Astrocyte (in vitro differentiated cells and primary cell): ENCODE data around the gene MEGF11. TPM values are rescaled to one million over a fixed set of nuclear protein-coding genes. Genes with fewer than 3 reads are reported as not detected.

ENCODE experiments used
- DNase-seq: peaks from one replicate; pipeline ENCODE4 v3.0.0-alpha.2; 2010; ENCODE audit warnings: low read depth
- FAIRE-seq: peaks from 2 replicates; lab custom pipeline; 2011; peaks lifted over from hg19 to GRCh38; lab: Jason Lieb, UNC
- H2AFZ ChIP-seq: 2 replicates; pipeline ENCODE4 v1.6.0; 2012; ENCODE audit warnings: low read depth, low read length, inconsistent platforms
- H3K27ac ChIP-seq: 2 replicates; pipeline ENCODE4 v1.5.1; 2011; ENCODE audit warnings: low read depth, low read length, inconsistent platforms
- H3K27me3 ChIP-seq: 2 replicates; pipeline ENCODE4 v1.6.0; 2011; ENCODE audit warnings: low read length, inconsistent platforms; ENCODE audit not compliant: insufficient read depth
- H3K36me3 ChIP-seq: 2 replicates; pipeline ENCODE4 v1.5.1; 2011; ENCODE audit warnings: low read length, inconsistent platforms; ENCODE audit not compliant: insufficient read depth
- H3K4me1 ChIP-seq: 2 replicates; pipeline ENCODE4 v1.5.1; 2011; ENCODE audit warnings: low read length, inconsistent platforms; ENCODE audit not compliant: insufficient read depth
- H3K4me2 ChIP-seq: 2 replicates; pipeline ENCODE4 v1.6.0; 2012; ENCODE audit warnings: low read length, inconsistent platforms
- H3K4me3 ChIP-seq: 2 replicates; pipeline ENCODE4 v1.5.1; 2011; ENCODE audit warnings: low read depth, mild to moderate bottlenecking, low read length, inconsistent platforms; ENCODE audit not compliant: insufficient read depth
- H3K79me2 ChIP-seq: 2 replicates; pipeline ENCODE4 v1.6.0; 2012; ENCODE audit warnings: mild to moderate bottlenecking, low read length, inconsistent platforms; ENCODE audit not compliant: insufficient read depth
- H3K9ac ChIP-seq: 2 replicates; pipeline ENCODE4 v1.6.0; 2012; ENCODE audit warnings: mild to moderate bottlenecking, low read length, inconsistent platforms
- H3K9me3 ChIP-seq: 2 replicates; pipeline ENCODE4 v1.5.1; 2012; ENCODE audit warnings: low read depth, mild to moderate bottlenecking, low read length, inconsistent platforms; ENCODE audit not compliant: insufficient read depth
- H4K20me1 ChIP-seq: 2 replicates; pipeline ENCODE4 v1.6.0; 2012; ENCODE audit warnings: low read length, inconsistent platforms; ENCODE audit not compliant: insufficient read depth
- H3K27ac Mint-ChIP-seq: one replicate; pipeline ENCODE4 v1.8.0; 2021; ENCODE audit warnings: mild to moderate bottlenecking, mixed read lengths; ENCODE audit not compliant: unreplicated experiment
- H3K27me3 Mint-ChIP-seq: one replicate; pipeline ENCODE4 v1.8.0; 2021; ENCODE audit warnings: low read depth, mixed read lengths; ENCODE audit not compliant: unreplicated experiment
- H3K36me3 Mint-ChIP-seq: one replicate; pipeline ENCODE4 v1.8.0; 2021; ENCODE audit warnings: low read depth, mixed read lengths; ENCODE audit not compliant: unreplicated experiment
- H3K4me1 Mint-ChIP-seq: one replicate; pipeline ENCODE4 v1.8.0; 2021; ENCODE audit warnings: low read depth, mixed read lengths; ENCODE audit not compliant: unreplicated experiment
- H3K4me3 Mint-ChIP-seq: one replicate; pipeline ENCODE4 v1.8.0; 2021; ENCODE audit warnings: mild to moderate bottlenecking, moderate library complexity, mixed read lengths; ENCODE audit not compliant: unreplicated experiment
- H3K9me3 Mint-ChIP-seq: one replicate; pipeline ENCODE4 v1.8.0; 2021; ENCODE audit warnings: mild to moderate bottlenecking, mixed read lengths; ENCODE audit not compliant: unreplicated experiment
- CTCF ChIP-seq: IDR thresholded peaks from 2 replicates; pipeline ENCODE4 v1.5.1; 2011; ENCODE audit warnings: low read depth, mild to moderate bottlenecking, inconsistent platforms, low read length, moderate library complexity; ENCODE audit not compliant: insufficient read depth
- EZH2 ChIP-seq: IDR thresholded peaks from 2 replicates; pipeline ENCODE4 v1.6.1; 2012; ENCODE audit warnings: mild to moderate bottlenecking, low read length, inconsistent platforms; ENCODE audit not compliant: insufficient read depth
- total RNA-seq: library from RNA; stranded (reverse); gene quantifications from 2 replicates; pipeline ENCODE4 v1.2.1, GENCODE V29; 2021

MEGF11 gene
- total RNA-seq, 1 donor from 2014 or later, result 0.16 TPM

DNA sequence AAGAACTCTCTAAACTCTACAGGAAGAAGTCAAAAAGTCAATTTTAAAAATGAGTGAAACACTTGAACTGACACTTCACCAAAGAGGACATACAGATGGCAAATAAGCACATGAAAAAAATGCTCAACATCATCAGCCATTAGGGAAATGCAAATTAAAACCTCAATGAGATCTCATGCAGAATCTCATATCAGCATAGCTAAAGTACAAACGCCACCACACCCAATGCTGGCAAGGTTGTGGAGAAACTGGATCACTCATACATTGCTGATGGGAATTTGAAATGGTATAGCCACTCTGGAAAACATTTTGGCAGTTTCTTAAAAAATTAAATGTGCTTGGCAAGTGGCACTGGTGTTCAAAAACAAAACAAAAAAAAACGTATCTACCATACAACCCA is 34.2 kb downstream of the MEGF11 start:
- H3K9me3 ChIP-seq, result no peaks in the 10 kb centered on the region
- no peak for TF ChIP-seq CTCF
- no peak for TF ChIP-seq EZH2
- H3K27me3 Mint-ChIP-seq, result peaks cover 37% of the 10 kb centered on the region
- no peaks in the 10 kb centered on the region for H4K20me1 ChIP-seq
- no peaks in the 10 kb centered on the region for H3K4me1 Mint-ChIP-seq
- DNase-seq (no peak), FAIRE-seq (no peak)
- no peak overlapping the region for H3K27ac Mint-ChIP-seq
- no peaks in the 10 kb centered on the region for H3K79me2 ChIP-seq
- peaks cover 10% of the 10 kb centered on the region for H3K27me3 ChIP-seq
- no peak overlapping the region for H3K4me3 Mint-ChIP-seq
- H3K9me3 Mint-ChIP-seq, result no peaks in the 10 kb centered on the region
- H3K4me2 ChIP-seq, result no peak overlapping the region
- H3K4me3 ChIP-seq, result no peak overlapping the region
- H3K36me3 Mint-ChIP-seq, result no peaks in the 10 kb centered on the region
- no peak overlapping the region for H3K27ac ChIP-seq
- H3K4me1 ChIP-seq, result no peaks in the 10 kb centered on the region
- no peaks in the 10 kb centered on the region for H3K36me3 ChIP-seq
- H2AFZ ChIP-seq, result no peak overlapping the region
- no peak overlapping the region for H3K9ac ChIP-seq

DNA sequence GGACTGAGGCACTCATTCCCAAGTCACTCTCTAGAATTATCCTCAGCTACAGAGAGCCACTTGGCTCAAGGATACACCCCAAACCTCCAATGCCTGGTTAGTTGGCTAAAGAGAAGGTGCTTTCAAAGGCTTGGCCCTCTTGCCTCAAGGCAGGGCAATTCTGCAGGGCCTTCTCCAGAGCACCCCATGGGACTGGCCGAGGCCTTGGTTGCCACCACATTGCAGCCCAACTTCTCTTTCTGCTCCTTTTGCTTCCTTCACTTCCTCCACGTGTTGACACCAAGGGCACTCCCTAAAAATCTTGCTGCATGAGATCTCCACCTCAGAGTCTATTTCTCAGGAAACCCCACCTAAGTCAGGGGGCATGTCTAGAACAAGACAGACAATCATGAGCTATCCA is 36.7 kb downstream of the MEGF11 start:
- Mint-ChIP-seq H3K27ac (no peak overlapping the region), H3K4me3 (no peak overlapping the region), H3K36me3 (no peaks in the 10 kb centered on the region), H3K9me3 (no peaks in the 10 kb centered on the region), H3K27me3 (peaks cover 38% of the 10 kb centered on the region), H3K4me1 (no peaks in the 10 kb centered on the region)
- no peak for TF ChIP-seq CTCF
- peaks cover 11% of the 10 kb centered on the region for H3K27me3 ChIP-seq
- H3K27ac ChIP-seq, result no peak overlapping the region
- no peak for FAIRE-seq
- no peak overlapping the region for H3K9ac ChIP-seq
- no peak for DNase-seq
- no peaks in the 10 kb centered on the region for H3K36me3 ChIP-seq
- H3K79me2 ChIP-seq, result no peaks in the 10 kb centered on the region
- no peak overlapping the region for H2AFZ ChIP-seq
- no peak overlapping the region for H3K4me3 ChIP-seq
- no peak overlapping the region for H3K4me2 ChIP-seq
- H4K20me1 ChIP-seq, result no peaks in the 10 kb centered on the region
- no peaks in the 10 kb centered on the region for H3K9me3 ChIP-seq
- no peaks in the 10 kb centered on the region for H3K4me1 ChIP-seq

- H4K20me1 ChIP-seq, result no peaks in the 10 kb centered on the region
- no peak overlapping the region for H3K27ac ChIP-seq
- no peaks in the 10 kb centered on the region for H3K9me3 Mint-ChIP-seq
- no peak for DNase-seq
- no peak overlapping the region for H3K9ac ChIP-seq
- H3K27me3 Mint-ChIP-seq, result peaks cover 36% of the 10 kb centered on the region
- no peak overlapping the region for H3K27ac Mint-ChIP-seq
- no peaks in the 10 kb centered on the region for H3K36me3 ChIP-seq
- H3K4me3 ChIP-seq, result no peak overlapping the region
- H3K36me3 Mint-ChIP-seq, result no peaks in the 10 kb centered on the region
- no peak for FAIRE-seq
- TF ChIP-seq CTCF (no peak), EZH2 (no peak)
- H2AFZ ChIP-seq, result no peak overlapping the region
- peaks cover 11% of the 10 kb centered on the region for H3K27me3 ChIP-seq
- no peaks in the 10 kb centered on the region for H3K79me2 ChIP-seq
- no peak overlapping the region for H3K4me3 Mint-ChIP-seq
- no peaks in the 10 kb centered on the region for H3K4me1 Mint-ChIP-seq
- no peaks in the 10 kb centered on the region for H3K4me1 ChIP-seq
- H3K9me3 ChIP-seq, result no peaks in the 10 kb centered on the region
- no peak overlapping the region for H3K4me2 ChIP-seq
These were observed 37.7 kb downstream of the MEGF11 start for GRCh38 chr15:66215811-66216210.
